GM12878 (cell line): ENCODE results near the gene MRPL37. TPM values are rescaled to one million over a fixed set of nuclear protein-coding genes. Genes with fewer than 3 reads are reported as not detected.

Experiments used
- ATAC-seq: fragments of 200-7000 bp; cut with Tn5 transposase; 3 replicates; pipeline ENCODE4 v1.9.1; 2020; ENCODE audit warnings: mild to moderate bottlenecking, moderate library complexity
- BruUV-seq: library from RNA; stranded (reverse); fragments of 400-500 nt; replicated peaks from 2 replicates; lab custom pipeline; 2021; lab: Mats Ljungman, UMichigan
- CTCF ChIA-PET: fragments of 300-600 bp; sonication (Branson Sonifier 250); formaldehyde crosslinking; extraction: SDS; loops from one replicate; lab custom pipeline; 2021; ENCODE audit warnings: inconsistent platforms; lab: Yijun Ruan, JAX
- POLR2A ChIA-PET: fragments of 350-600 bp; formaldehyde crosslinking; extraction: SDS; loops from one replicate; lab custom pipeline; 2021; ENCODE audit warnings: inconsistent platforms; lab: Charles Lee
- RAD21 ChIA-PET: fragments of 300-600 bp; sonication (Branson Sonifier 250); formaldehyde crosslinking; loops from one replicate; lab custom pipeline; 2023; ENCODE audit warnings: antibody characterized with exemption; ENCODE audit not compliant: unreplicated experiment; lab: Charles Lee
- SMC1A ChIA-PET: fragments of 300-600 bp; sonication (Branson Sonifier 250); formaldehyde crosslinking; loops from one replicate; lab custom pipeline; 2023; ENCODE audit not compliant: unreplicated experiment, uncharacterized antibody; lab: Charles Lee
- DNase-seq: peaks from one replicate; pipeline ENCODE4 v3.0.0-alpha.2; 2011; ENCODE audit warnings: low read depth, low spot score
- FAIRE-seq: peaks from 3 replicates; lab custom pipeline; 2011; peaks lifted over from hg19 to GRCh38; lab: Jason Lieb, UNC
- H2AFZ ChIP-seq: 2 replicates; pipeline ENCODE4 v1.6.0; 2011; ENCODE audit warnings: low read depth, low read length, control low read depth; ENCODE audit not compliant: control insufficient read depth
- H3K27ac ChIP-seq: 2 replicates; pipeline ENCODE4 v1.5.1; 2011; ENCODE audit warnings: control low read depth; ENCODE audit not compliant: control insufficient read depth, insufficient read depth
- H3K27me3 ChIP-seq, 2 experiments: replicated peaks in 1 of 2; 2 replicates each; pipeline versions ENCODE4 v1.6.0 to v1.6.1; 2011; ENCODE audit warnings: low read length in 1 of 2; ENCODE audit not compliant: control insufficient read depth in 2 of 2, insufficient read depth in 2 of 2
- H3K36me3 ChIP-seq, 2 experiments: 2 replicates each; pipeline ENCODE4 v1.5.1; 2011; ENCODE audit warnings: low read length in 1 of 2; ENCODE audit not compliant: control insufficient read depth in 2 of 2, insufficient read depth in 2 of 2
- H3K4me1 ChIP-seq: 2 replicates; pipeline ENCODE4 v1.6.1; 2011; ENCODE audit warnings: mild to moderate bottlenecking, low read length, moderate library complexity, mixed read lengths; ENCODE audit not compliant: control insufficient read depth, insufficient read depth
- H3K4me2 ChIP-seq: 2 replicates; pipeline ENCODE4 v1.6.0; 2011; ENCODE audit warnings: control low read depth; ENCODE audit not compliant: control insufficient read depth, insufficient read depth
- H3K4me3 ChIP-seq: fragments of 200-600 bp; sonication (generic); 2 replicates; pipeline ENCODE4 v1.5.1; 2016
- H3K79me2 ChIP-seq: 2 replicates; pipeline ENCODE4 v1.6.0; 2011; ENCODE audit warnings: low read length; ENCODE audit not compliant: control insufficient read depth, insufficient read depth
- H3K9ac ChIP-seq: 2 replicates; pipeline ENCODE4 v1.8.0; 2011; ENCODE audit warnings: low read length, control low read depth, mixed read lengths; ENCODE audit not compliant: control insufficient read depth, insufficient read depth
- H3K9me3 ChIP-seq: replicated peaks from 3 replicates; pipeline ENCODE4 v1.5.1; 2011; ENCODE audit warnings: mild to moderate bottlenecking, low read length; ENCODE audit not compliant: control insufficient read depth, insufficient read depth
- H4K20me1 ChIP-seq: 2 replicates; pipeline ENCODE4 v1.6.0; 2011; ENCODE audit not compliant: control insufficient read depth, insufficient read depth
- BHLHE40 ChIP-seq, 2 experiments: fragments of 450-650 bp in 1 of 2; IDR thresholded peaks; 2 replicates each; pipeline ENCODE4 v1.6.1; 2011 to 2017; ENCODE audit warnings: low read depth in 2 of 2, borderline replicate concordance in 1 of 2, improper control_type of control experiment in 1 of 2, low read length in 1 of 2, mild to moderate bottlenecking in 1 of 2
- CREB1 ChIP-seq: IDR thresholded peaks from 2 replicates; pipeline ENCODE4 v1.6.1; 2012; ENCODE audit warnings: low read depth, mild to moderate bottlenecking, inconsistent platforms
- CREM ChIP-seq: IDR thresholded peaks from 2 replicates; pipeline ENCODE4 v1.6.1; 2014; ENCODE audit warnings: antibody characterized with exemption, low read depth
- CTCF ChIP-seq, 3 experiments: IDR thresholded peaks in 2 of 3; conservative IDR thresholded peaks in 1 of 3; 2 replicates each; pipeline ENCODE4 v1.5.1; 2011; ENCODE audit warnings: low read depth in 3 of 3, low read length in 3 of 3, mild to moderate bottlenecking in 3 of 3, control low read depth in 2 of 3, moderate library complexity in 2 of 3, inconsistent platforms in 1 of 3, mixed read lengths in 1 of 3; ENCODE audit not compliant: control insufficient read depth in 2 of 3, insufficient read depth in 1 of 3; ENCODE audit errors: extremely low read depth in 1 of 3
- ELK1 ChIP-seq: IDR thresholded peaks from 2 replicates; pipeline ENCODE4 v1.6.1; 2012; ENCODE audit warnings: low read depth, low read length, improper control_type of control experiment
- ETV6 ChIP-seq, 2 experiments: fragments of 450-650 bp in 1 of 2; IDR thresholded peaks in 1 of 2; conservative IDR thresholded peaks in 1 of 2; 2 replicates each; pipeline ENCODE4 v1.6.1; 2014; ENCODE audit warnings: antibody characterized with exemption in 1 of 2, borderline replicate concordance in 1 of 2, low read depth in 1 of 2, mild to moderate bottlenecking in 1 of 2, moderate library complexity in 1 of 2
- NRF1 ChIP-seq: conservative IDR thresholded peaks from 2 replicates; pipeline ENCODE4 v1.6.1; 2011; ENCODE audit warnings: mild to moderate bottlenecking, low read depth, low read length, improper control_type of control experiment
- SKIL ChIP-seq: fragments of 450-650 bp; IDR thresholded peaks from 2 replicates; pipeline ENCODE4 v1.6.1; 2017; ENCODE audit warnings: mild to moderate bottlenecking, low read depth, inconsistent platforms; ENCODE audit not compliant: poor library complexity, severe bottlenecking
- SP1 ChIP-seq: IDR thresholded peaks from one replicate; pipeline ENCODE4 v1.6.1; 2011; ENCODE audit warnings: low read depth, low read length
- STAT1 ChIP-seq: fragments of 450-650 bp; conservative IDR thresholded peaks from 2 replicates; pipeline ENCODE4 v1.6.1; 2014; ENCODE audit warnings: antibody characterized with exemption, mild to moderate bottlenecking
- TARDBP ChIP-seq: IDR thresholded peaks from 2 replicates; pipeline ENCODE4 v1.6.1; 2016; ENCODE audit warnings: borderline replicate concordance
- ZBTB40 ChIP-seq: fragments of 450-650 bp; IDR thresholded peaks from 2 replicates; pipeline ENCODE4 v1.6.1; 2016; ENCODE audit warnings: mild to moderate bottlenecking, moderate library complexity, borderline replicate concordance
- WGBS: methylation state at CpG from one replicate; pipeline ENCODE4 v1.1.6; 2016; ENCODE audit warnings: low lambda C conversion rate; ENCODE audit not compliant: insufficient replicate concordance, insufficient coverage; ENCODE audit errors: missing lambda C conversion rate; 5-methylcytosine and 5-hydroxymethylcytosine counted together
- in situ Hi-C: fragments of 300-500 bp; cut with MboI; formaldehyde crosslinking; loops from 9 replicates; pipeline ENCODE4 v1.14.3; 2018; ENCODE audit warnings: mixed read lengths
- intact Hi-C: fragments of 100-400 bp; cut with micrococcal nuclease; formaldehyde crosslinking; loops from one replicate; pipeline ENCODE4 v1.14.2; 2022; ENCODE audit not compliant: unreplicated experiment
- polyA plus RNA-seq, 11 experiments: library from polyadenylated mRNA; depleted of rRNA in 4 of 11; unstranded in 6 of 11; stranded (reverse) in 5 of 11; fragments of >200 nt; fragmentation: Nextera tagmentation in 4 of 11; fragmentation: Illumina TruSeq in 1 of 11; extraction: Ambion mirVana in 4 of 11; extraction: Trizol in 1 of 11; gene quantifications; 1 replicate in 1 of 11; 2 replicates in 10 of 11; pipeline versions ENCODE4 v1.2.1 to v1.2.3, GENCODE V29; 2011 to 2016; ENCODE audit warnings: inconsistent platforms in 2 of 11, missing spikeins in 2 of 11, low read depth in 1 of 11
- total RNA-seq, 4 experiments: library from RNA; depleted of rRNA in 3 of 4; stranded (reverse); fragments of >200 nt in 3 of 4; fragmentation: Illumina TruSeq in 1 of 4; extraction: Trizol in 1 of 4; gene quantifications; 2 replicates each; pipeline versions ENCODE4 v1.2.1 to v1.2.3, GENCODE V29; 2013 to 2021

The MRPL37 gene
- total and polyA plus RNA-seq, 10 of the 15 experiments (the other 5 are each of a cell fraction or from before 2014, with no cell fraction given) = 41.4 to 217 (median 159) TPM

GRCh38 chr1:54186056-54186455 is 13.9 kb upstream of the MRPL37 start:
- FAIRE-seq (no peak), ATAC-seq (no peak), DNase-seq (no peak)
- SMC1A ChIA-PET = interaction anchor here (1.0 kb wide), 1 partner anchor 15 kb away, joined by 3 read pairs; no protein-coding TSS in a partner anchor
- Histone ChIP-seq H3K36me3 (no peaks in the 10 kb centered on the region), H2AFZ (no peak overlapping the region), H3K27ac (no peak overlapping the region), H3K9me3 (no peaks in the 10 kb centered on the region), H3K79me2 (no peaks in the 10 kb centered on the region), H4K20me1 (no peaks in the 10 kb centered on the region), H3K9ac (no peak overlapping the region), H3K27me3 (no peaks in the 10 kb centered on the region), H3K4me1 (no peaks in the 10 kb centered on the region), H3K4me3 (no peak overlapping the region), H3K4me2 (no peak overlapping the region)
- intact Hi-C loops (no loop called here), in situ Hi-C loops (no loop called here)
- WGBS = 100% methylated on average over 3 of the region's 3 CpGs
- RAD21 ChIA-PET = no interaction called here
- CTCF ChIA-PET = no interaction called here
- POLR2A ChIA-PET = no interaction called here
- BruUV-seq = no TSS peak
- TF ChIP-seq CREB1 = no peak
- no peak for TF ChIP-seq CTCF (IDR thresholded peaks at IDR 0.05 in 2 of 3, conservative IDR thresholded peaks at IDR 0.05 in 1 of 3; ENCODE audit: control insufficient read depth in 2 of 3, extremely low read depth in 1 of 3, insufficient read depth in 1 of 3, low read depth in 3 of 3, low read length in 3 of 3)
- TF ChIP-seq CREM = no peak
- no peak for TF ChIP-seq ELK1
- TF ChIP-seq SP1 = no peak
- TF ChIP-seq ZBTB40 = no peak
- TF ChIP-seq ETV6 (conservative IDR thresholded peaks at IDR 0.05 in 1 of 2, IDR thresholded peaks at IDR 0.05 in 1 of 2; ENCODE audit: borderline replicate concordance in 1 of 2, low read depth in 1 of 2) = no peak
- TF ChIP-seq TARDBP = no peak
- TF ChIP-seq NRF1 = no peak
- TF ChIP-seq BHLHE40 (IDR thresholded peaks at IDR 0.05; ENCODE audit: borderline replicate concordance in 1 of 2, low read depth in 2 of 2, low read length in 1 of 2) = no peak
- no peak for TF ChIP-seq STAT1
- no peak for TF ChIP-seq SKIL
